ENCODE measurements around the gene RUNX2. TPM values are rescaled to one million over a fixed set of nuclear protein-coding genes. Genes with fewer than 3 reads are reported as not detected.

The RUNX2 gene
- total and polyA plus RNA-seq, 4 donors = 1.8 to 6.7 (median 3.2) TPM

- ATAC-seq (ENCODE audit: insufficient read depth, low FRiP score) (no peak), DNase-seq (no peak)
- peaks cover 0 to 4% (median 2%) of the 10 kb centered on the region in 4 donors for H3K9me3 ChIP-seq (ENCODE audit: control insufficient read depth in 4 of 4, insufficient read depth in 3 of 4, low read length in 3 of 4)
- H3K27ac ChIP-seq (ENCODE audit: low read depth in 1 of 2, low read length in 1 of 2) = no peak overlapping the region
- H3K9ac ChIP-seq (ENCODE audit: insufficient read depth in 1 of 2, low read length in 2 of 2) = no peak overlapping the region
- H3K27me3 ChIP-seq (ENCODE audit: control insufficient read depth in 3 of 3, insufficient read depth in 3 of 3, low read length in 2 of 3) = no peaks in the 10 kb centered on the region
- TF ChIP-seq CTCF (IDR thresholded peaks at IDR 0.05; ENCODE audit: control extremely low read depth, extremely low read depth) = no peak
- H3K4me3 ChIP-seq = no peak overlapping the region
- peaks cover 0 to 33% (median 0%) of the 10 kb centered on the region in 5 donors for H3K4me1 ChIP-seq (ENCODE audit: control insufficient read depth in 5 of 5, insufficient read depth in 5 of 5, low read length in 5 of 5)
- no peaks in the 10 kb centered on the region for H3K36me3 ChIP-seq (ENCODE audit: control insufficient read depth in 4 of 4, insufficient read depth in 4 of 4, low read length in 4 of 4)
These were observed 270.9 kb downstream of the RUNX2 start for GRCh38 chr6:45599053-45599452.

GRCh38 chr6:45605971-45606370, 277.8 kb downstream of the RUNX2 start:
- no peak for TF ChIP-seq CTCF (IDR thresholded peaks at IDR 0.05; ENCODE audit: control extremely low read depth, extremely low read depth)
- WGBS, 2 donors = 89 to 96% methylated on average over 1 of the region's 1 CpG
- Histone ChIP-seq H3K27ac (ENCODE audit: low read depth in 1 of 2, low read length in 1 of 2) (no peak overlapping the region), H3K36me3 (ENCODE audit: control insufficient read depth in 4 of 4, insufficient read depth in 4 of 4, low read length in 4 of 4) (no peaks in the 10 kb centered on the region), H3K4me1 (ENCODE audit: control insufficient read depth in 5 of 5, insufficient read depth in 5 of 5, low read length in 5 of 5) (peaks cover 0 to 6% (median 0%) of the 10 kb centered on the region in 5 donors), H3K4me3 (no peak overlapping the region), H3K9me3 (ENCODE audit: control insufficient read depth in 4 of 4, insufficient read depth in 3 of 4, low read length in 3 of 4) (no peaks in the 10 kb centered on the region), H3K9ac (ENCODE audit: insufficient read depth in 1 of 2, low read length in 2 of 2) (no peak overlapping the region), H3K27me3 (ENCODE audit: control insufficient read depth in 3 of 3, insufficient read depth in 3 of 3, low read length in 2 of 3) (peaks cover 0 to 2% (median 0%) of the 10 kb centered on the region in 3 donors)
- ATAC-seq (ENCODE audit: insufficient read depth, low FRiP score) = no peak
- DNase-seq = no peak

GRCh38 chr6:45606831-45607400, 278.8 kb downstream of the RUNX2 start:
- Histone ChIP-seq H3K27ac (ENCODE audit: low read depth in 1 of 2, low read length in 1 of 2) (no peak overlapping the region), H3K4me1 (ENCODE audit: control insufficient read depth in 5 of 5, insufficient read depth in 5 of 5, low read length in 5 of 5) (peaks cover 0 to 8% (median 0%) of the 10 kb centered on the region in 5 donors), H3K36me3 (ENCODE audit: control insufficient read depth in 4 of 4, insufficient read depth in 4 of 4, low read length in 4 of 4) (no peaks in the 10 kb centered on the region), H3K9ac (ENCODE audit: insufficient read depth in 1 of 2, low read length in 2 of 2) (no peak overlapping the region), H3K4me3 (no peak overlapping the region), H3K9me3 (ENCODE audit: control insufficient read depth in 4 of 4, insufficient read depth in 3 of 4, low read length in 3 of 4) (no peaks in the 10 kb centered on the region), H3K27me3 (ENCODE audit: control insufficient read depth in 3 of 3, insufficient read depth in 3 of 3, low read length in 2 of 3) (peaks cover 0 to 2% (median 0%) of the 10 kb centered on the region in 3 donors)
- DNase-seq (no peak), ATAC-seq (ENCODE audit: insufficient read depth, low FRiP score) (no peak)
- TF ChIP-seq CTCF (IDR thresholded peaks at IDR 0.05; ENCODE audit: control extremely low read depth, extremely low read depth) = no peak
- WGBS, 2 donors = 83 to 86% methylated on average over 7 of the region's 7 CpGs

- Histone ChIP-seq H3K27me3 (ENCODE audit: control insufficient read depth in 3 of 3, insufficient read depth in 3 of 3, low read length in 2 of 3) (peaks cover 0 to 2% (median 0%) of the 10 kb centered on the region in 3 donors), H3K4me3 (no peak overlapping the region), H3K4me1 (ENCODE audit: control insufficient read depth in 5 of 5, insufficient read depth in 5 of 5, low read length in 5 of 5) (peaks cover 0 to 9% (median 0%) of the 10 kb centered on the region in 5 donors), H3K9me3 (ENCODE audit: control insufficient read depth in 4 of 4, insufficient read depth in 3 of 4, low read length in 3 of 4) (no peaks in the 10 kb centered on the region), H3K9ac (ENCODE audit: insufficient read depth in 1 of 2, low read length in 2 of 2) (no peak overlapping the region), H3K27ac (ENCODE audit: low read depth in 1 of 2, low read length in 1 of 2) (no peak overlapping the region), H3K36me3 (ENCODE audit: control insufficient read depth in 4 of 4, insufficient read depth in 4 of 4, low read length in 4 of 4) (no peaks in the 10 kb centered on the region)
- no peak for DNase-seq
- ATAC-seq (ENCODE audit: insufficient read depth, low FRiP score) = no peak
- 68 to 83% methylated on average over 4 of the region's 4 CpGs for WGBS, 2 donors
- no peak for TF ChIP-seq CTCF (IDR thresholded peaks at IDR 0.05; ENCODE audit: control extremely low read depth, extremely low read depth)
These were observed 279.7 kb downstream of the RUNX2 start for GRCh38 chr6:45607798-45608197.

Data from lung (tissue), 12 donors.